Heart left ventricle (tissue), 13 donors: ENCODE data around the gene MEI1.

Source experiments
- POLR2A ChIP-seq, 2 donors: fragments of 450-650 bp; IDR thresholded peaks; one replicate each; pipeline ENCODE4 v1.6.1; 2017; ENCODE audit warnings: antibody characterized with exemption in 2 of 2, mild to moderate bottlenecking in 2 of 2, moderate library complexity in 2 of 2
- TF ChIP-seq, protein P1 (sequence below), 12 donors: fragments of 200-600 bp; sonication (generic) in 4 of 12; IDR thresholded peaks; one replicate each; pipeline versions ENCODE4 v1.5.0 to v1.8.0; 2018 to 2022; ENCODE audit warnings: antibody characterized with exemption in 12 of 12, mild to moderate bottlenecking in 5 of 12
- donor health status: ischemic (EF 13 %, LVEDD 7.1; RV severe dilation, severe dysfunction).
- donor health status: DM: no; HTN: yes; CAD: no.
- donor health status: DM: no; HTN: no; CAD: no.
- donor health status: ischemic (EF 25% LVEDD 6.9; RV normal size, moderate dysfunction).
- donor health status: ischemic (EF 25% LVEDD 5.7; RV mildly dilated, moderate dysfunction).
- donor health status: ischemic (EF 35%, LVEDD 5.7; RV mildly dilated, moderate dysfunction).
- donor health status: nonischemic (EF 11% LVEDD 7.7; RV severe dilation, severe dysfunction).
- donor health status: DM: yes; HTN: yes; CAD: no.
- donor health status: PGD.
- donor health status: ischemic (EF 29% LVEDD 5.4; RV normal size, mild dysfunction).
- donor health status: nonischemic (EF 23%, LVEDD 6.1; RV moderate dilation, normal function).

DNA sequence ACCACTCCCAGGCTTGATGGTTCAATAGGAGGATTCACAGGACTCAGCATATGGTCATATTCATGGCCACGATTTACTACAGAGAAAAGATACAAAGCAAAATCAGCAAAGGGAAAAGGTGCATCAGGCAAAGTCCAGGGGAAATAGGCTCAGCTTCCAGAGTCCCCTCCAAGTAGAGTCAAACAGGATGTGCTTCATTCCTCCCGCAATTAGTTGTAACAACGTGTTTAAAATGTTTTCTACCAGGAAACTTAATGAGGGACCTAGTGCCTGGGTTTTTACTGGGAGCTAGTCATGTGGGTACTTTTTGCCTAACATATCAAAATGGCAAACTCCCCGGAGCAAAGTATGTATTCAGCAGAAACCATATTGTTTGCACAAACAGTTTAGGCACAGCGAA lies 118.7 kb downstream of the MEI1 start:
- TF ChIP-seq, protein P1, sequence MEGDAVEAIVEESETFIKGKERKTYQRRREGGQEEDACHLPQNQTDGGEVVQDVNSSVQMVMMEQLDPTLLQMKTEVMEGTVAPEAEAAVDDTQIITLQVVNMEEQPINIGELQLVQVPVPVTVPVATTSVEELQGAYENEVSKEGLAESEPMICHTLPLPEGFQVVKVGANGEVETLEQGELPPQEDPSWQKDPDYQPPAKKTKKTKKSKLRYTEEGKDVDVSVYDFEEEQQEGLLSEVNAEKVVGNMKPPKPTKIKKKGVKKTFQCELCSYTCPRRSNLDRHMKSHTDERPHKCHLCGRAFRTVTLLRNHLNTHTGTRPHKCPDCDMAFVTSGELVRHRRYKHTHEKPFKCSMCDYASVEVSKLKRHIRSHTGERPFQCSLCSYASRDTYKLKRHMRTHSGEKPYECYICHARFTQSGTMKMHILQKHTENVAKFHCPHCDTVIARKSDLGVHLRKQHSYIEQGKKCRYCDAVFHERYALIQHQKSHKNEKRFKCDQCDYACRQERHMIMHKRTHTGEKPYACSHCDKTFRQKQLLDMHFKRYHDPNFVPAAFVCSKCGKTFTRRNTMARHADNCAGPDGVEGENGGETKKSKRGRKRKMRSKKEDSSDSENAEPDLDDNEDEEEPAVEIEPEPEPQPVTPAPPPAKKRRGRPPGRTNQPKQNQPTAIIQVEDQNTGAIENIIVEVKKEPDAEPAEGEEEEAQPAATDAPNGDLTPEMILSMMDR (IDR thresholded peaks at IDR 0.05) = no peak
- TF ChIP-seq POLR2A (IDR thresholded peaks at IDR 0.05) = no peak
